DND-41 (cell line): ENCODE data around the gene SIX3.

Experiments used
- ATAC-seq: fragments of 200-7000 bp; cut with Tn5 transposase; 3 replicates; pipeline ENCODE4 v1.9.1; 2021; ENCODE audit warnings: low read depth; ENCODE audit not compliant: insufficient read depth
- DNase-seq: peaks from one replicate; pipeline ENCODE4 v3.0.0-alpha.2; 2020
- H2AFZ ChIP-seq: 2 replicates; pipeline ENCODE4 v1.6.0; 2012; ENCODE audit warnings: low read depth, low read length
- H3K27ac ChIP-seq: 2 replicates; pipeline ENCODE4 v1.5.1; 2012; ENCODE audit warnings: low read length, inconsistent platforms
- H3K27me3 ChIP-seq: fragments of 200-600 bp; sonication (generic); 2 replicates; pipeline ENCODE4 v1.6.0; 2012; ENCODE audit warnings: low read length, mild to moderate bottlenecking, inconsistent platforms; ENCODE audit not compliant: insufficient read depth, poor library complexity
- H3K36me3 ChIP-seq: 2 replicates; pipeline ENCODE4 v1.5.1; 2012; ENCODE audit warnings: low read length, inconsistent platforms; ENCODE audit not compliant: insufficient read depth
- H3K4me1 ChIP-seq: 2 replicates; pipeline ENCODE4 v1.5.1; 2012; ENCODE audit warnings: mild to moderate bottlenecking, low read length; ENCODE audit not compliant: insufficient read depth
- H3K4me2 ChIP-seq: 2 replicates; pipeline ENCODE4 v1.6.0; 2012; ENCODE audit warnings: mild to moderate bottlenecking, moderate library complexity, low read length, inconsistent platforms; ENCODE audit not compliant: insufficient read depth
- H3K4me3 ChIP-seq, 2 experiments: fragments of 200-600 bp in 1 of 2; shearing (Covaris generic) in 1 of 2; 2 replicates each; pipeline ENCODE4 v1.5.1; 2012 to 2016; ENCODE audit warnings: inconsistent platforms in 2 of 2, low read length in 2 of 2, mild to moderate bottlenecking in 2 of 2, low read depth in 1 of 2, moderate library complexity in 1 of 2
- H3K79me2 ChIP-seq: 2 replicates; pipeline ENCODE4 v1.6.0; 2012; ENCODE audit warnings: low read length, inconsistent platforms; ENCODE audit not compliant: insufficient read depth
- H3K9ac ChIP-seq: 2 replicates; pipeline ENCODE4 v1.6.0; 2012; ENCODE audit warnings: low read depth, mild to moderate bottlenecking, inconsistent platforms, low read length, moderate library complexity
- H3K9me3 ChIP-seq: 2 replicates; pipeline ENCODE4 v1.5.1; 2012; ENCODE audit warnings: low read length, moderate library complexity, mild to moderate bottlenecking, inconsistent platforms; ENCODE audit not compliant: insufficient read depth, severe bottlenecking
- H4K20me1 ChIP-seq: 2 replicates; pipeline ENCODE4 v1.6.0; 2012; ENCODE audit warnings: low read length; ENCODE audit not compliant: insufficient read depth
- CTCF ChIP-seq: IDR thresholded peaks from 2 replicates; pipeline ENCODE4 v1.5.1; 2012; ENCODE audit warnings: borderline replicate concordance, low read length, moderate library complexity, mild to moderate bottlenecking; ENCODE audit not compliant: poor library complexity, severe bottlenecking; ENCODE audit errors: extremely low read depth
- EZH2 ChIP-seq: IDR thresholded peaks from 3 replicates; pipeline ENCODE4 v1.6.1; 2012; ENCODE audit warnings: borderline replicate concordance, low read depth, mild to moderate bottlenecking, moderate library complexity, low read length, inconsistent platforms; ENCODE audit not compliant: severe bottlenecking

The SIX3 gene

GRCh38 chr2:44959855-44960254 is 18.4 kb downstream of the SIX3 start:
- Histone ChIP-seq H4K20me1 (peaks cover 4% of the 10 kb centered on the region; the same call in 1 of the 2 replicates), H3K9ac (no peak overlapping the region), H3K79me2 (no peaks in the 10 kb centered on the region), H3K4me1 (peaks cover 13% of the 10 kb centered on the region), H3K4me2 (no peak overlapping the region), H3K27me3 (peaks cover 9% of the 10 kb centered on the region), H2AFZ (no peak overlapping the region), H3K27ac (no peak overlapping the region), H3K36me3 (no peaks in the 10 kb centered on the region), H3K4me3 (no peak overlapping the region), H3K9me3 (no peaks in the 10 kb centered on the region)
- TF ChIP-seq CTCF (no peak), EZH2 (no peak)
- DNase-seq: no peak
- ATAC-seq: no peak

DNA sequence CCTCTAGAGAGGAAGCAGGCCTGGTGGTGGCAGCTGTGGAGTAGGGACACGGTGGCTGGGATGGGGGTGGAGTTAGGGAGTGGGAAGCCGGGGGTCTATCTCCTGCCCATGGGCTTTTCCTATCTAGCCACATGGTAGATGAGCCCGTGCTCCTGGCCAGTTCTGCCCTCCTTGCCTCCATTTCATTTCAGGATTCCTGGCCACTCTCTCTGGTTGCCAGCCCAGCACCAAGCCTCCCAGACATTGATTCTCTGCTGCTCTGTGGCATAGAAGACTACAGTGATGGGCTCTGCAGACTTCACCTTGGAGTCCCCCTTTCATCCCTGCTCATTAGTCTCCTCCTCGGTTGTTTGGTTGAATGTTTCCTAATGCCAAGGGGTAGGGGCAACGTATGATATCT is 19.4 kb downstream of the SIX3 start:
- DNase-seq (no peak), ATAC-seq (no peak)
- H3K27me3 ChIP-seq: peaks cover 4% of the 10 kb centered on the region
- H3K27ac ChIP-seq: no peak overlapping the region
- H3K4me3 ChIP-seq: no peak overlapping the region
- H2AFZ ChIP-seq: no peak overlapping the region
- H3K36me3 ChIP-seq: no peaks in the 10 kb centered on the region
- no peaks in the 10 kb centered on the region for H3K9me3 ChIP-seq
- no peak overlapping the region for H3K9ac ChIP-seq
- no peaks in the 10 kb centered on the region for H4K20me1 ChIP-seq
- no peak overlapping the region for H3K4me2 ChIP-seq
- no peaks in the 10 kb centered on the region for H3K79me2 ChIP-seq
- H3K4me1 ChIP-seq: peaks cover 4% of the 10 kb centered on the region
- TF ChIP-seq EZH2 (no peak), CTCF (no peak)

GRCh38 chr2:44962176-44962695 is 20.7 kb downstream of the SIX3 start:
- Histone ChIP-seq H3K9me3 (no peaks in the 10 kb centered on the region), H3K27ac (no peak overlapping the region), H4K20me1 (no peaks in the 10 kb centered on the region), H3K4me2 (no peak overlapping the region), H2AFZ (no peak overlapping the region), H3K36me3 (no peaks in the 10 kb centered on the region), H3K4me3 (no peak overlapping the region), H3K27me3 (no peaks in the 10 kb centered on the region), H3K79me2 (no peaks in the 10 kb centered on the region), H3K4me1 (no peaks in the 10 kb centered on the region), H3K9ac (no peak overlapping the region)
- DNase-seq (no peak), ATAC-seq (no peak)
- TF ChIP-seq EZH2: no peak
- TF ChIP-seq CTCF: no peak
